ENCODE measurements around the gene NUDT16L1.

The NUDT16L1 gene

GRCh38 chr16:4659363-4660353, 33.7 kb upstream of the NUDT16L1 start:
- no peak for TF ChIP-seq CTCF (IDR thresholded peaks at IDR 0.05)

GRCh38 chr16:4660454-4661007, 32.8 kb upstream of the NUDT16L1 start:
- TF ChIP-seq CTCF (IDR thresholded peaks at IDR 0.05), result no peak

- no peak for TF ChIP-seq CTCF (IDR thresholded peaks at IDR 0.05)
Measured at GRCh38 chr16:4661661-4662060, 31.7 kb upstream of the NUDT16L1 start.

- TF ChIP-seq CTCF (IDR thresholded peaks at IDR 0.05), result no peak
Measured at GRCh38 chr16:4663465-4663776, 29.9 kb upstream of the NUDT16L1 start.

GRCh38 chr16:4663777-4664465, 29.4 kb upstream of the NUDT16L1 start:
- TF ChIP-seq CTCF (IDR thresholded peaks at IDR 0.05), result no peak

- TF ChIP-seq CTCF (IDR thresholded peaks at IDR 0.05), result no peak
Measured at GRCh38 chr16:4664538-4665418, 28.6 kb upstream of the NUDT16L1 start.

Data from LNCAP (cell line).